OCI-LY1 (cell line): ENCODE measurements around the gene MTHFS.
A peak's percentile ranks its signal among the peaks of the same experiment; 100 is the strongest.
"Not testable (repeated sequence)": the region's sequence is repeated elsewhere in the genome, so short reads cannot be mapped to it uniquely, and the experiment has no call there.

Experiments
- H2AFZ ChIP-seq: fragments of 200-600 bp; sonication (generic), shearing (Covaris generic); 2 replicates; pipeline ENCODE4 v1.6.0; 2014; ENCODE audit warnings: antibody characterized with exemption, mild to moderate bottlenecking, low read length
- H3F3A ChIP-seq: fragments of 200-600 bp; sonication (generic), shearing (Covaris generic); 2 replicates; pipeline ENCODE4 v1.6.0; 2014; ENCODE audit warnings: mild to moderate bottlenecking, antibody characterized with exemption, low read length, moderate library complexity; ENCODE audit not compliant: insufficient read depth
- H3K27ac ChIP-seq: fragments of 200-600 bp; sonication (generic); 2 replicates; pipeline ENCODE4 v1.5.1; 2014; ENCODE audit warnings: low read length, mixed run types, mild to moderate bottlenecking, low read depth; ENCODE audit not compliant: poor library complexity, severe bottlenecking
- H3K27me3 ChIP-seq: fragments of 200-600 bp; sonication (generic); 2 replicates; pipeline ENCODE4 v1.6.0; 2014; ENCODE audit warnings: antibody characterized with exemption, mild to moderate bottlenecking, low read length, moderate library complexity; ENCODE audit not compliant: insufficient read depth
- H3K36me3 ChIP-seq: fragments of 200-600 bp; sonication (generic); 2 replicates; pipeline ENCODE4 v1.6.1; 2014; ENCODE audit warnings: mild to moderate bottlenecking, antibody characterized with exemption, low read length, moderate library complexity, mixed read lengths; ENCODE audit not compliant: insufficient read depth
- H3K4me1 ChIP-seq: fragments of 200-600 bp; sonication (generic); 2 replicates; pipeline ENCODE4 v1.5.1; 2014; ENCODE audit warnings: mild to moderate bottlenecking, low read length, moderate library complexity; ENCODE audit not compliant: insufficient read depth, severe bottlenecking
- H3K4me2 ChIP-seq: fragments of 200-600 bp; sonication (generic), shearing (Covaris generic); 2 replicates; pipeline ENCODE4 v1.6.1; 2014; ENCODE audit warnings: low read length
- H3K4me3 ChIP-seq: fragments of 200-600 bp; sonication (generic); 2 replicates; pipeline ENCODE4 v1.5.1; 2014; ENCODE audit warnings: low read length, low read depth, mild to moderate bottlenecking, mixed read lengths; ENCODE audit not compliant: poor library complexity, severe bottlenecking
- H3K79me2 ChIP-seq: fragments of 200-600 bp; shearing (Covaris generic); 2 replicates; pipeline ENCODE4 v1.6.1; 2016; ENCODE audit warnings: mixed run types, low read length, mixed read lengths; ENCODE audit not compliant: insufficient read depth
- H3K9ac ChIP-seq: fragments of 200-600 bp; sonication (generic), shearing (Covaris generic); 2 replicates; pipeline ENCODE4 v1.6.1; 2014; ENCODE audit warnings: mild to moderate bottlenecking, low read length, mixed read lengths
- H3K9me2 ChIP-seq: fragments of 200-600 bp; sonication (generic), shearing (Covaris generic); 2 replicates; pipeline ENCODE4 v1.6.1; 2014; ENCODE audit warnings: low read depth, mild to moderate bottlenecking, low read length, mixed read lengths
- H3K9me3 ChIP-seq: fragments of 200-600 bp; shearing (Covaris generic); 2 replicates; pipeline ENCODE4 v1.6.1; 2014; ENCODE audit warnings: low read length, mixed read lengths
- H4K20me1 ChIP-seq: fragments of 200-600 bp; sonication (generic), shearing (Covaris generic); 2 replicates; pipeline ENCODE4 v1.6.0; 2016; ENCODE audit warnings: mild to moderate bottlenecking, low read length; ENCODE audit not compliant: insufficient read depth
- EZH2 ChIP-seq: fragments of 200-600 bp; sonication (generic), shearing (Covaris generic); IDR thresholded peaks from 2 replicates; pipeline ENCODE4 v1.8.0; 2017; ENCODE audit warnings: borderline replicate concordance, mixed run types, mild to moderate bottlenecking, antibody characterized with exemption, low read length, moderate library complexity, mixed read lengths
- TF ChIP-seq, protein P1 (sequence below): fragments of 200-600 bp; sonication (generic), shearing (Covaris generic); IDR thresholded peaks from 2 replicates; pipeline ENCODE4 v1.5.1; 2017; ENCODE audit warnings: mild to moderate bottlenecking, antibody characterized with exemption, low read length, moderate library complexity, mixed read lengths

MTHFS gene

DNA sequence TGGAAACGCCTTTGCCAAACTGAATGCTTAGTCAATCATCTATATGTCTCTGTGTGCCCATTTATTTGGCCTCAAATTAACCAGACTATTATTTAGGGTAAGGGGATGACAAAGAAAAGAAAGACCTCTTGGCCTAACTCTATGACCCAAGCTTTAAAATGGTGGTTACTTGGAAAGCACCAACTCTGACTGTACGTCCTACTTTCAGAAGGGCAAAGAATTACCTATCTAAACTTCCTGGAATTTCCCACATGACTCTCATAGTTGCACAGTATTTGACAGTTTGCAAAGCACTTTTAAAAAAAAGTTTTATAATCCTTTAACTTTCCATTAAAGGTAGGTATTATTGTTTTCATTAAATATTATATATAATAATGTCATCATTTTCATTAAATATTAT, 6.3 kb upstream of the MTHFS start:
- Histone ChIP-seq H3K27me3 (no peaks in the 10 kb centered on the region), H3K9me2 (no peaks in the 10 kb centered on the region), H3K4me3 (no peak overlapping the region), H3F3A (0 out of 2 replicates have a peak, but pooled peaks cover 5% of the 10 kb centered on the region), H3K36me3 (0 out of 2 replicates have a peak, but pooled peaks cover 3% of the 10 kb centered on the region), H3K9ac (no peak overlapping the region), H3K4me2 (no peak overlapping the region), H3K9me3 (no peaks in the 10 kb centered on the region), H3K79me2 (no peaks in the 10 kb centered on the region), H3K4me1 (peaks cover 22% of the 10 kb centered on the region), H4K20me1 (no peaks in the 10 kb centered on the region), H2AFZ (no peak overlapping the region), H3K27ac (no peak overlapping the region)
- no peak for TF ChIP-seq EZH2
- TF ChIP-seq, protein P1, sequence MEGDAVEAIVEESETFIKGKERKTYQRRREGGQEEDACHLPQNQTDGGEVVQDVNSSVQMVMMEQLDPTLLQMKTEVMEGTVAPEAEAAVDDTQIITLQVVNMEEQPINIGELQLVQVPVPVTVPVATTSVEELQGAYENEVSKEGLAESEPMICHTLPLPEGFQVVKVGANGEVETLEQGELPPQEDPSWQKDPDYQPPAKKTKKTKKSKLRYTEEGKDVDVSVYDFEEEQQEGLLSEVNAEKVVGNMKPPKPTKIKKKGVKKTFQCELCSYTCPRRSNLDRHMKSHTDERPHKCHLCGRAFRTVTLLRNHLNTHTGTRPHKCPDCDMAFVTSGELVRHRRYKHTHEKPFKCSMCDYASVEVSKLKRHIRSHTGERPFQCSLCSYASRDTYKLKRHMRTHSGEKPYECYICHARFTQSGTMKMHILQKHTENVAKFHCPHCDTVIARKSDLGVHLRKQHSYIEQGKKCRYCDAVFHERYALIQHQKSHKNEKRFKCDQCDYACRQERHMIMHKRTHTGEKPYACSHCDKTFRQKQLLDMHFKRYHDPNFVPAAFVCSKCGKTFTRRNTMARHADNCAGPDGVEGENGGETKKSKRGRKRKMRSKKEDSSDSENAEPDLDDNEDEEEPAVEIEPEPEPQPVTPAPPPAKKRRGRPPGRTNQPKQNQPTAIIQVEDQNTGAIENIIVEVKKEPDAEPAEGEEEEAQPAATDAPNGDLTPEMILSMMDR: no peak

DNA sequence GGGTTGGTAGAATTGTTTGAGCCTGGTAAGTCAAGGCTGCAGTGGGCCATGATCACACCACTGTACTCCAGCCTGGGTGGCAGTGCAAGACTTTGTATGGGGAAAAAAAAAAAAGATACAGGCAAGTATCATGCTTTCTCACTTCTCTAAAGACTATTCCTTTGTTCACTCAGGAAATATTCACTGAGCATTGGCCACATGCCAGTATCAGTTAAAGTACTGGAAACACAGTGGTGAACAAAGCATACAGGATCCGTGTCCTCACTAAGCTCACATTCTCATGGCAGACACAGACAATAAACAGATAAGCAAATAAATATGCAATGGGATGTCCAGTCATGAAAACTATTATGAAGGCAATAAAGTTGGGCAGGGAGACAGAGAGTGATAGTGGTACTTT, 5.1 kb upstream of the MTHFS start:
- TF ChIP-seq EZH2: no peak
- TF ChIP-seq, protein P1: no peak
- Histone ChIP-seq H4K20me1 (no peaks in the 10 kb centered on the region), H3K9ac (no peak overlapping the region), H3K9me2 (no peaks in the 10 kb centered on the region), H3K4me3 (no peak overlapping the region), H3K27ac (no peak overlapping the region), H3K27me3 (no peaks in the 10 kb centered on the region), H3K4me2 (no peak overlapping the region), H3F3A (0 out of 2 replicates have a peak, but pooled peaks cover 5% of the 10 kb centered on the region), H3K79me2 (no peaks in the 10 kb centered on the region), H3K36me3 (no peaks in the 10 kb centered on the region), H3K4me1 (peaks cover 32% of the 10 kb centered on the region), H2AFZ (no peak overlapping the region), H3K9me3 (no peaks in the 10 kb centered on the region)

DNA sequence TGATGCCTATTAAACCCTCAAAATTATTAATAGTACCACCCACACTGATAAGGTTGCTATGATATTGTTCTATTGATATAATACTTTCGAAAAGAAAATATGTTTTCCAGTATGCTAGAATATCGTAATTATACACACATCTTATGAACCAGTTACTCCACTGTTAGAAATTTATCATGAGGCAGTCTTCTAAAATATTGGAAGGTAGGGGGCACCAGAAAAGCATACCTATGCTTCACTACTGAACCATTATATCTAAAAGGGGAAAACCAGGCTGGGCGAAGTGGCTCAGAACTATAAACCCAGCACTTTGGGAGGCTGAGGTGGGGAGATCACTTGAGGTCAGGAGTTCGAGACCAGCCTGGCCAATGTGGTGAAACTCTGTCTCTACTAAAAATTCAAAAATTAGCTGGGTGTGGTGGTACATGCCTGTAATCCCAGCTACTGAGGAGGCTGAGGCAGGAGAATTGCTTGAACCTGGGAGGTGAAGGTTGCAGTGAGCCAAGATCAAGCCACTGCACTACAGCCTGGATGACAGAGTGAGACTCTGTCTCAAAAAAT, 4.1 kb upstream of the MTHFS start:
- not testable (repeated sequence) for H3K27ac ChIP-seq, H3F3A ChIP-seq, H3K4me3 ChIP-seq, H3K9me3 ChIP-seq, H3K27me3 ChIP-seq, H3K9ac ChIP-seq, H2AFZ ChIP-seq, H3K9me2 ChIP-seq, H3K36me3 ChIP-seq, H3K4me2 ChIP-seq, H3K79me2 ChIP-seq, H4K20me1 ChIP-seq
- peaks cover 38% of the 10 kb centered on the region for H3K4me1 ChIP-seq
- TF ChIP-seq, protein P1: peak; percentile 38
